Measurements from ENCODE around the gene ZNF579.

The ZNF579 gene, protein sequence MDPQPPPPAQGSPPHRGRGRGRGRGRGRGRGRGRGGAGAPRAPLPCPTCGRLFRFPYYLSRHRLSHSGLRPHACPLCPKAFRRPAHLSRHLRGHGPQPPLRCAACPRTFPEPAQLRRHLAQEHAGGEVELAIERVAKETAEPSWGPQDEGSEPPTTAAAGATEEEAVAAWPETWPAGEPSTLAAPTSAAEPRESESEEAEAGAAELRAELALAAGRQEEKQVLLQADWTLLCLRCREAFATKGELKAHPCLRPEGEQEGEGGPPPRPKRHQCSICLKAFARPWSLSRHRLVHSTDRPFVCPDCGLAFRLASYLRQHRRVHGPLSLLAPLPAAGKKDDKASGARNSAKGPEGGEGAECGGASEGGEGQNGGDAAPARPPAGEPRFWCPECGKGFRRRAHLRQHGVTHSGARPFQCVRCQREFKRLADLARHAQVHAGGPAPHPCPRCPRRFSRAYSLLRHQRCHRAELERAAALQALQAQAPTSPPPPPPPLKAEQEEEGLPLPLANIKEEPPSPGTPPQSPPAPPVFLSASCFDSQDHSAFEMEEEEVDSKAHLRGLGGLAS

GRCh38 chr19:55580628-55581144 is at the start of gene ZNF579:
TSS of gene ZNF579 (minus strand) at chr19:55580848. CDS start at chr19:55579639, 1,209 bp downstream.
- peak; percentile 69 to 78 for DNase-seq (ENCODE audit: low read depth in 2 of 2)

- DNase-seq (ENCODE audit: low read depth in 2 of 2), result peak in 1 of 2 experiments; percentile 29
Measured at GRCh38 chr19:55626350-55626749, 45.7 kb upstream of the ZNF579 start.

GRCh38 chr19:55625004-55625326 is 44.3 kb upstream of the ZNF579 start:
- DNase-seq (ENCODE audit: low read depth in 2 of 2), result no peak

DNA sequence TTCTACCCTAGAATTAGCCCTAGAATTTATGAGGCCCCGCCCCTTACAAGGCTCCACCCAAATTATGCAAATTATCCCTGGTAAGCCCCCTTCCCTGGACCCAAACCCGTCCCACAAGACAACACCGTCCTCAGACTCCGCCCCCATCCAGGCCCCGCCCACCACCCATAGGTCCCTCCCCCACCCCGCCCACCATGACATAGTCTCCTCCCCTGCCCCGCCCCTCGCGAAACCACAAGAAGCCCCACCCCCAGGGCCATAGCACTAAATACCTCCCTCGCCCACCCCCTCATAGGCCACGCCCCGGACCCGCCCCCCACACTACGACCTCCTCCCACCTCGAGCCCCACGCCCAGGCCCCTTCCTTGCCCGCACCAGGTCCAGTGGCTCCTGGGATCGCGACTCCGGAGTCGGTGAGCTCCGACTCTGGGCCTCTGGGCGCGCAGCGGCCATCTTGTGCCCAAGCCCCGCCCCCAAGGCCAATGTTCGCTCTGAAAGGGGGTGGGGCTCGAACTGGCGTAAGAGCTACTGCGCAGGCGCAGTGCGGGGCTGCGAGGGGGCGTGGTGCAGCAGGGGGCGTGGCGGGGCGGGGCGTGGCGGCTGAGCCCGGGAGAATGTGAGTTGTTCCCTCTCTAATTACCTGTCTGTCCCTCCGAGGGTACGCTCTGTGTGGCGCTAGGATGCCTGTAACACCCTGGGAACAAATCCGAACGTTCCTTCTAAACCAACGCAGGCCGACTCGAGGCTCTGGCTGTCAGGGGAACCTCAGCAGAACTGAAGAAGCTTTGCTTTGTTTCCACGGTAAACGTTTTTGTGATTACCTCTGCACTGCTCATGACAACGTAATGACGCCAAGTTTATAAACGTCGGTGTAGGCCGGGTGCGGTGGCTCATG is 43.7 kb upstream of the ZNF579 start, which contains the start of gene ZNF784:
ZNF784 (minus strand) TSS at position 458 of the 895 bp plus-strand sequence; CDS start at position 453, 5 bp downstream.
- DNase-seq (ENCODE audit: low read depth in 2 of 2), result peak; percentile 86 to 87

DNA sequence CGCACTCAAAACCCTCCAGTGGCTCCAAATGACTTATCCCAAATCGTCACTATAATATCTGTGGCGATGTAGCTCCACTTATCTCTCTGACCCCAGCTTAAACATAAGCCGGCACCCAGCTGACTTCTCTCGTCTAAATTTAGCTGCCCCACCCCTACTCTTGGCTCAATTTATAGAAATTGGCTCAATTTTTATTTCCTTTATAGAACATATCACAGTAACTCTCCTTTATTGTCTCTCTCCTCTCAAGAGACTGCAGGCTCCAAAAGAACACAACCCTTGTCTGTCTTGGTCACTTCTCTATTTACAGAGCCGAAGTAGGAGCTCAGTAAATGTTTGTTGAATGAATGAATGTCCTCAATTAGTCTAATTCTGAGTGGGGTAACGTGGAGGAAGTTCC is 42.9 kb upstream of the ZNF579 start:
- no peak for DNase-seq (ENCODE audit: low read depth in 2 of 2)

DNA sequence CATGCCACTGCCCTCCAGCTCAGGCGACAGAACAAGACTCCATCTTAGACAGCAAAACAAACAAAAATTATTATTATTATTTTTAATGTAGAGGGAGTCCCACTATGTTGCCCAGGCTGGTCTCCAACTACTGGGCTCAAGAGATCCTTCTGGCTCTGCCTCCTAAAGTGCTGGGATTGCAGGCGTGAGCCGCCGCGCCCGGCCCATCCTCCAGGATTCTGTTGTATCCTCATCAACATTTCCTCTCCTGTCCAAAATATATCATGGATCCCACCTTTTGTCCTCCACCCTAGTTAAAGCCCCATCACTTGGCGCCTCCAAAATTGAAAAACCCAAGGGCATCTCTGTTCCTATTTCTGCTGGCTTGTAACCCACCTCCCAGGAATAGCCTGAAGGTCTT is 42.5 kb upstream of the ZNF579 start:
- DNase-seq (ENCODE audit: low read depth in 2 of 2), result no peak

GRCh38 chr19:55622242-55622969 is 41.8 kb upstream of the ZNF579 start:
- no peak for DNase-seq (ENCODE audit: low read depth in 2 of 2)

DNA sequence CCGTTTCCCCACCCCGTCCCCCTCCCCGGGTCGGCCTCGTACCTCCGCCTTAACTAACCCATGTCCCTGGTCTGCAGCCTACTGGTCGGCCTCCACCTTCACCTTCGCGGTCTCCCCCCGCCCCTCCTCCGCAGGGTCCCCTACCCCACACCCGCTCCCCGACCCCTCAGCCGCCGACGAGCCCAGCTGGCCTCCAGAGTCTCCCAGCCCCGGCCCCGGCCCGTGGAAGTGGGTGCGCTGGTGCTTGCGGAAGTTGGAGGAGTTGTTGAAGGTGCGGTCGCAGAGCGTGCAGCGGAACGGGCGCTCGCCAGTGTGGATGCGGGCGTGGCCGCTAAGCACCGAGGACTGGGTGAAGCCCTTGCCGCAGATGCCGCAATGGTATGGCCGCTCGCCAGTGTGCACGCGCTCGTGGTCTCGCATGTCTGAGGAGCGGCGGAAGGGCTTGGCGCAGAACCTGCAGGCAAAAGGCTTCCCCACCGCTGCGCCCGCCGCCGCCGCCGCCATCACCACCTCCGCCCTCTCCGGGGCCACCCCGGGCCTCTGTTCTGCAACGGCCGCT is 41.1 kb upstream of the ZNF579 start:
- no peak for DNase-seq (ENCODE audit: low read depth in 2 of 2)

DNA sequence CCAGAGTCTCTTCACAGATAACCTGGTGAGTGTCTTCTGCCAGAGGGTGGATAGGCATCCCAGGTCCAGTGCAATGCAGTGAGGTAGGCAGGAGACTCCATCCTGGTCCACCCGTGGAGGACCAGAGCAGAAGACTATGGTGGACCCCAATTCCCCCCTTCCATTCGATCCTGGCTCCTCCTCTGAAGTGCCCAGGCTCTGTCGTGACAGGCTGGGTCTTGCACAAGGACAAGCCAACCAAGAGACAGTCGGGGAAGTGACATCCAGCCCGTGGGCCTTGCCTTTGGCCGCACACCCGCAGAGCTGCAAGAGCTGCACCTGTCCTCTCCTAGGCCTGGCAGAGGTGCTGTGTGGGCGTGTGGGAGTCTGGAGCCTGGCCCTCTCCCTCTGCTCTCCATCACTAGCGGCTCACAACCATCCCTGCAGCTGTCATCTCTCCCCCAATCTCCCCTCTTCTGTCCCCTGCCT is 40.6 kb upstream of the ZNF579 start:
- DNase-seq (ENCODE audit: low read depth in 2 of 2), result no peak

DNA sequence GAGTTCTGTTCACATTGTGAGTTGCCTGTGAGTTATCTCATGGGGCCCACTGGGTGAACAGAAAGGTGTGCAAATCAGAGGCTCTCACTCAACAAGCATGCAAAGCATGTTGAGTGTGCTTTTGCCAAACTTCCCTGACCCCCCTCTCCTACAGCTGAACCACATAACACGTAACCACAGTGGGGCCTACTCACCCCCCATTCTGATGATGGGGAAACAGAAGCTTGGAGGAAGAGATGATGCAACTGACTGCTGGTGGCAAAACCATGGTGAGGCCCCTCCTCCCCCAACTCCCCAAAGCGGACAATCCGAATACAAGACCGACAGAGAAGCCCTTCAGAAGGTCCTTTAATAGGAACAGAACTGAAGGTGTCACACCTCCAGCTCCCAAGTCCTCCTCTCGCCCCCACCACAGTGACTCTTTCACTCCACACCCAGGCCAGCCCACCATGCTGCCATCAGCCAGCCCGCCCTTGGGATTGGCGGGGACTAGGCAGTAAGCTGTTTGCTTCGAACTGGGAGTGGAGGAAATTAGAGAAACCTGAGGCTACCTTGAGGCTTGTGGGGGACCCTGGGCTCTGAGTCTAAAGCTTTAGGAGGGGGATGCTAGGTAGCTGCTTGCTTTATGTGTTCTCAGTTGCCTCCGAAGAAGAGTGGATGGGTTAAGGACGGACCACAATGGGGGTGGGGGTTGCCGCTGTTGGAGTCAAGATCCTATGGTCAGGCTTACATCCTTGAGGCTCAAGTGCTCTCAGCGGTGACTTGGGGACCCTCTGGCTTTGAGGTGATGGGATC is 40.0 kb upstream of the ZNF579 start:
- DNase-seq (ENCODE audit: low read depth in 2 of 2), result no peak

DNA sequence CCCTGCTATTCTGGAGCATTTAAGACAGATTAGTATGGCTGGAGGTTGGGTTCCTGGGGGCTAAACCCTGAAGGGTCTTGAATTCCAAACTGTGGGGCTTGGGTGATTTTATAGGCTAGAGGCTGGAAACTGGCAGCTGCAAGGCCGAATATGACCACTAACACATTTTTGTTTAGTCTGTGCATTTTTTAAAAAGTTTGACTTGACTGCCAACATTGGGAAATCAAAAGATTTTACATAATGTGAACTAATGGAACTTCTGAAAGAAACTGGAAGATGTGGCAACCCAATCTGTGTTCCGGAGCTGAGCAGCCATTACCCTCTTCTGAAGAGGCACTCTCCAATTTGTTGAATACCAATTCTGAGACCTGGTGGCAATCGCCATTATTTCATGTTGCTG is 38.6 kb upstream of the ZNF579 start:
- no peak for DNase-seq (ENCODE audit: low read depth in 2 of 2)

GRCh38 chr19:55618426-55618825 is 37.8 kb upstream of the ZNF579 start:
- no peak for DNase-seq (ENCODE audit: low read depth in 2 of 2)

GRCh38 chr19:55617426-55617825 is 36.8 kb upstream of the ZNF579 start:
- no peak for DNase-seq (ENCODE audit: low read depth in 2 of 2)

GRCh38 chr19:55616395-55616875 is 35.8 kb upstream of the ZNF579 start:
- DNase-seq (ENCODE audit: low read depth in 2 of 2), result no peak

GRCh38 chr19:55615543-55616394 is 35.1 kb upstream of the ZNF579 start:
- no peak for DNase-seq (ENCODE audit: low read depth in 2 of 2)

DNA sequence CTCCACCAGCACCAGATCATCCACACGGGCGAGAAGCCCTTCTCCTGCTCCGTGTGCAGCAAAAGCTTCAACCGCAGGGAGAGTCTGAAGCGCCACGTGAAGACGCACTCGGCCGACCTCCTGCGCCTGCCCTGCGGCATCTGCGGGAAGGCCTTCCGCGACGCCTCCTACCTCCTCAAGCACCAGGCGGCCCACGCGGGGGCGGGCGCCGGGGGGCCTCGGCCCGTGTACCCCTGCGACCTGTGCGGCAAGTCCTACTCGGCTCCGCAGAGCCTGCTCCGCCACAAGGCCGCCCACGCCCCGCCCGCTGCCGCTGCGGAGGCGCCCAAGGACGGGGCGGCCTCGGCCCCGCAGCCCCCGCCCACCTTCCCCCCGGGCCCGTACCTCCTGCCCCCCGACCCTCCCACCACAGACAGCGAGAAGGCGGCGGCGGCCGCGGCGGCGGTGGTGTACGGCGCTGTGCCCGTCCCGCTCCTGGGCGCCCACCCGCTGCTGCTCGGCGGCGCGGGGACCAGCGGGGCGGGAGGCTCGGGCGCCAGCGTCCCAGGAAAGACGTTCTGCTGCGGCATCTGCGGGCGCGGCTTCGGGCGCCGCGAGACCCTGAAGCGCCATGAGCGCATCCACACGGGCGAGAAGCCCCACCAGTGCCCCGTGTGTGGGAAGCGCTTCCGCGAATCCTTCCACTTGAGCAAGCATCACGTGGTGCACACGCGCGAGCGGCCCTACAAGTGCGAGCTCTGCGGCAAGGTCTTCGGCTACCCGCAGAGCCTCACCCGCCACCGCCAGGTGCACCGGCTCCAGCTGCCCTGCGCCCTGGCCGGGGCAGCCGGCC is 34.3 kb upstream of the ZNF579 start:
- no peak for DNase-seq (ENCODE audit: low read depth in 2 of 2)

DNA sequence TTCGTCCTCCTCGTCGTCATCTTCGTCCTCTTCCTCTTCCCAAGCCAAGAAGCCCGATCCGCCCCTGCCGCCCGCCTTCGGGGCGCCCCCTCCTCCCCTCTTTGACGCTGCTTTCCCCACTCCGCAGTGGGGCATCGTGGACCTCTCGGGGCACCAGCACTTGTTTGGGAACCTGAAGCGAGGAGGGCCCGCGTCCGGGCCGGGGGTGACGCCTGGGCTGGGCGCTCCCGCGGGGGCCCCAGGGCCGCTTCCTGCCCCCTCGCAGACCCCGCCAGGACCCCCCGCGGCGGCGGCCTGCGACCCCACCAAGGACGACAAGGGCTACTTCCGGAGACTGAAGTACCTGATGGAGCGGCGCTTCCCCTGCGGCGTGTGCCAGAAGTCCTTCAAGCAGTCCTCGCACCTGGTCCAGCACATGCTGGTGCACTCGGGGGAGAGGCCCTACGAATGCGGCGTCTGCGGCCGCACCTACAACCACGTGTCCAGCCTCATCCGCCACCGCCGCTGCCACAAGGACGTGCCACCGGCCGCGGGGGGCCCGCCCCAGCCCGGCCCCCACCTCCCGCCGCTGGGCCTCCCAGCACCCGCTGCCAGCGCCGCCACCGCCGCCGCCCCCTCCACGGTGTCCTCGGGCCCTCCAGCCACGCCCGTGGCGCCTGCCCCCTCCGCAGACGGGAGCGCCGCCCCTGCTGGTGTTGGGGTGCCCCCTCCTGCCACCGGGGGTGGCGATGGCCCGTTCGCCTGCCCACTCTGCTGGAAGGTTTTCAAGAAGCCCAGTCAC is 33.5 kb upstream of the ZNF579 start:
- DNase-seq (ENCODE audit: low read depth in 2 of 2), result no peak

Measured in stimulated activated CD4-positive, alpha-beta T cell treated with anti-CD3 and anti-CD28 coated beads, Interleukin-12 subunit alpha, Interleukin-12 subunit beta, amount 100 ng/mL, for 24 hours (primary cell).